ENCODE results near the gene BCAS3.
"Not testable (repeated sequence)": the region's sequence is repeated elsewhere in the genome, so short reads cannot be mapped to it uniquely, and the experiment has no call there.

Gene BCAS3

DNA sequence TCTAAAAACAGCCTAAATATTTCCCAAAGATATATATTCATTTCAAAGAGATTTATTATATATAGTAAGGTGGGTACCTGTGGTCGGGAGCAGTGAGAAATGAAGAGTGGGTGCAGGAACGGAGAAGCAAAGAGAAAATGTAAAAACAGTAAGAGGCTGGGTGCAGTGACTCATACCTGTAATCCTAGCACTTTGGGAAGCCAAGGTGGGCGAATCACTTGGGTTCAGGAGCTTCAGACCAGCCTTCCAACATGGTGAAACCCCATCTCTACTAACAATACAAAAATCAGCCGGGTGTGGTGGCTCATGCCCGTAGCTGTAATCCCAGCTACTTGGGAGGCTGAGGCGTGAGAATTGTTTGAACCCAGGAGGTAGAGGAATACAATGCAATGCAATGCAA lies 257.1 kb downstream of the BCAS3 start:
- no peak for DNase-seq (ENCODE audit: low read depth, low spot score)

DNA sequence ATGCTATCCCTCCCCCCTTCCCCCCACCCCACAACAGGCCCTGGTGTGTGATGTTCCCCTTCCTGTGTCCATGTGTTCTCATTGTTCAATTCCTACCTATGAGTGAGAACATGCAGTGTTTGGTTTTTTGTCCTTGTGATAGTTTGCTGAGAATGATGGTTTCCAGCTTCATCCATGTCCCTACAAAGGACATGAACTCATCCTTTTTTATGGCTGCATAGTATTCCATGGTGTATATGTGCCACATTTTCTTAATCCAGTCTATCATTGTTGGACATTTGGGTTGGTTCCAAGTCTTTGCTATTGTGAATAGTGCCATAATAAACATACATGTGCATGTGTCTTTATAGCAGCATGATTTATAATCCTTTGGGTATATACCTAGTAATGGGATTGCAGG lies 258.3 kb downstream of the BCAS3 start:
- DNase-seq (ENCODE audit: low read depth, low spot score), result not testable (repeated sequence)

DNA sequence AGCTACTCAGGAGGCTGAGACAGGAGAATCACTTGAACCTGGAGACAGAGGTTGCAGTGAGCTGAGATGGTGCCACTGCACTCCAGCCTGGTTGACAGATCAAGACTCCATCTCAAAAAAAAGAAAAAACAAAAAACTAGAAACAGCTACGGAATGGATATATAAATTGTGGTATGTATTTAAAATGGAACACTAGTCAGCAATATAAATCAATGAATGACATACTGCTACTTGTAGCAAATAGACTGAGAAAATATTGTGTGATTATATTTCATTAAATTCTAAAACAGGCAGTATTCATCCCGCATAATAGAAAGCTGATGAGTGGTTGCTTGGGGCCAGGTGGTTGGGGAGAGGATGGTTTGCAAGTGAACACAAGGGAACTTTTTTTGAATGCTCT lies 261.7 kb downstream of the BCAS3 start:
- no peak for DNase-seq (ENCODE audit: low read depth, low spot score)

DNA sequence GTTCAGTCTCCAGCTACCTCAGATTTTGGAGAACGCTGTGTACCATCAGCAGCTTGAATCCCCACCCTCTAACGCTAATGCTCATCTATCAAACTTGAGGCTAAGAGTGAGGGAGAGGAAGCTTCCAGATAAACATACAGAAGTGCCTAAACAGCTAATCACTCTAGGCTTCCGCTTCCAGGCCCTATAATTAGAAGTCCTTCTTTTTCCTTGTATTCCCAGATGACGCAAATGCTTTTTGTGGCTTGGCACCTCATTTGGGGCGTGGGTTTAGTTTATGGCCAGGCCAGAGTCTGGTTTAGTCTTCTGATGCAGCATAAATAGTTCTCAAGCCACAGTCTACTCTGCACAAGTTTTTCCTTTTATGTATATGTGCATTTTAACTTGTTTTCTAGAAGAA lies 263.4 kb downstream of the BCAS3 start:
- no peak for DNase-seq (ENCODE audit: low read depth, low spot score)

DNA sequence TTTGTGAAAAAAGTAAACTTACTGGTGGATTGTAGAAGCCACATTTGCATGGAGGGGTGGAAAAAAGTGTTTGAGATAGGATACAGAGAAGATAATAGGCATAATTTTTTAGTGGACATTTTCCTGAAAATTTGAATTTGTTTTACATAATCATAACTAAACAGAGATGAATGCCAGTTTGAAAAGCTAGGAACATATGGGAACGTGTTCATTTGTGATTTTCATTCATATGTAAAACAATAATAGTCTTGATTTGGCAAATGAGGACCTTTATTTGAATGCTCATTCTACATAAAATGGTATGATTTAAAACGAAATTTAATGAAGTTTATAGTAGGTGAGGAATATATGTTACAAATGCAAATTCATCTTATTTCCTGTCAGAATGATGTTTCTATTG lies 263.9 kb downstream of the BCAS3 start:
- DNase-seq (ENCODE audit: low read depth, low spot score), result no peak

DNA sequence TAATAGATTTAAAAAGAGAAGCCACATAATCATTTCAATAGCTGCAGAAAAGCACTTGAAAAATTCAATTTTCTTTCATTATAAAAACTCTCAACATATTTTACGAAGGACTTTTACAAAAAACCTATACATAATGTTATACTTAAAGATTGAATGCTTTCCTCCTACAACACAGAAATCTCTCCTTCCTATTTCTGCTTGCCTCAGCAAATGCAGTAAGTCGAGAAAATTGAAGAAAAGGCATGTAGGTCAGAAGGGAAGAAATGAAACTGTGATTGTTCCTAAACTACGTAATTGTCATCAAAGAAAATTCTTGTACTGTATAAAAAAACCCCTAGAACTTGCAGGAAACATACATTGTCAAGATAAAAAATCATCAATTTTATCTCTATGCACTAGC lies 267.1 kb downstream of the BCAS3 start:
- DNase-seq (ENCODE audit: low read depth, low spot score), result no peak

DNA sequence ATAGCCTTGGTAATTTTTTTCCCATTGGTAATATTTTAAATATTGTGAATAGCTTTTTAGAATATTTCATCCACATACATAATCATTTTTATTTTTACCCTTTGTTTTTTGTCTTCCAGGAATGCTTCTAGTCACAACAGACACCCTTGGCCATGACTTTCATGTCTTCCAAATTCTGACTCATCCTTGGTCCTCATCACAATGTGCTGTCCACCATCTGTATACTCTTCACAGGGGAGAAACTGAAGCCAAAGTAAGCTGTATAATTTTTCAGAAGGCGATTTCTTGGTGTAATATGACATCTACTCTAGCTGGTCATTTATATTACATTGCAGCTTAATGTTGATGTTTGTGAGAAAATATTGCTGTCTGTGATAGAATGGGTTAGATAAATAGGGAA lies 269.4 kb downstream of the BCAS3 start:
- DNase-seq (ENCODE audit: low read depth, low spot score), result no peak

DNA sequence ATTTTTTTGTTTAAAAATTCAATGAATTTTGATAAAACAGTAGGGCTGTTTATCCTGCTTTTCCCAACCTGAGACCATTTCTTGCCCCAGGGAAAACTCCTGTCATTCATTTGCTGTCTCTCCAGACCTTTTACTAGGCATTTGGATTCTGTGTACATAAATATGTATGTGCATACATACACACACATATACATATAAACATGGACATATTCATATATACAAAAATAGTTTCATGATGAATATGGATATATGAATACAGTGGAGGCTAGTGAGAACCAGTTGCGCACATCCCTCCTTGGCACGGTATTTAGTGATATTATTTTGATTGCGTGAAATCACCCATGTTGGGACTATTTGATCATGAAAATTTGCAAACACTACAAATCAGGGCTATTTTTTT lies 269.9 kb downstream of the BCAS3 start:
- no peak for DNase-seq (ENCODE audit: low read depth, low spot score)

DNA sequence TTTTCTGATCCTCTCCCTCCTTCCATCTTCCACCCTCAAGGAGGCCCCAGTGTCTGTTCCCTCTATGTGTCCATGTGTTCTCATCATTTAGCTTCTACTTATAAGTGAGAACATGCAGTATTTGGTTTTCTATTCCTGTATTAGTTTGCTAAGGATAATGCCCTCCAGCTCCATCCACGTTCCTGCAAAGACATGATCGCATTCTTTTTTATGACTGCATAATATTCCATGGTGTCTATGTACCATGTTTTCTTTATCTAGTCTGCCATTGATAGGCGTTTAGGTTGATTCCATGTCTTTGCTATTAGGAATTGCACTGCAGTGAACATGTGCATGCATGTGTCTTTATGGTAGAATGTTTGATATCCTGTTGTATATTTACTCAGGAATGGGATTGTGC lies 275.1 kb downstream of the BCAS3 start:
- DNase-seq (ENCODE audit: low read depth, low spot score), result no peak

DNA sequence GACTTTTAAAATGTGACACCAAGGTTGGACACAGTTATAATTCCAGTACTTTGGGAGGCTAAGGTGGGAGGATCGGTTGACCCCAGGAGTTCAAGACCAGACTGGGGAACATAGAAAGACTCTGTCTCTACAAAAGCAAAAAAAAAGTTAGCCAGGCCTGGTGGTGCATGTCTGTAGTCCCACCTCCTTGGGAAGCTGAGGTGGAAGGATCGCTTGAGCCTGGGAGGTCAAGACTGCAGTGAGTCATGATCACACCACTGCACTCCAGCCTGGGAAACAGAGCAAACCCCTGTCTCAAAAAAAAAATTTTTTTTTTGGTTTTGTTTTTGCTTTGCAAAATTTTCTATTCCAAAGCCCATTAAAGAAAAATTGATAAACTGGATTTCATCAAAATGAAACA lies 281.4 kb downstream of the BCAS3 start:
- no peak for DNase-seq (ENCODE audit: low read depth, low spot score)

DNA sequence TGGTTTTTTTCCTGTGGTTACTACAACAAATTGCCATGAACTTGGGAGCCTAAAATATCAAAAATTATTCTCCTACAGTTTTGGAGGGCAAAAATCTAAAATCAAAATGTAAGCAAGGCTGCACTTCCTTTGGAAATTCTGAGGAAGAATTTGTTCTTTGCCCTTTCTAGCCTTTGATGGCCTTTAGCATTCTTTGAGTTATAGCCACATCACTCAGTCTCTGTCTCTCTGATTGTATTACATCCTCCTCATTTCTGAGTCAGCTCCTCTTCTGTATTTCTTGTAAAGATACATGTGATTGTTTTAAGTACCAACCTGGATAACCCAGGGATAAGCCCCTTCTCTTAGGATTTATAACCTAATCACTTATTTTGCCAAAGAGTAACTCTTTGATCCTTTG lies 282.0 kb downstream of the BCAS3 start:
- DNase-seq (ENCODE audit: low read depth, low spot score), result no peak

DNA sequence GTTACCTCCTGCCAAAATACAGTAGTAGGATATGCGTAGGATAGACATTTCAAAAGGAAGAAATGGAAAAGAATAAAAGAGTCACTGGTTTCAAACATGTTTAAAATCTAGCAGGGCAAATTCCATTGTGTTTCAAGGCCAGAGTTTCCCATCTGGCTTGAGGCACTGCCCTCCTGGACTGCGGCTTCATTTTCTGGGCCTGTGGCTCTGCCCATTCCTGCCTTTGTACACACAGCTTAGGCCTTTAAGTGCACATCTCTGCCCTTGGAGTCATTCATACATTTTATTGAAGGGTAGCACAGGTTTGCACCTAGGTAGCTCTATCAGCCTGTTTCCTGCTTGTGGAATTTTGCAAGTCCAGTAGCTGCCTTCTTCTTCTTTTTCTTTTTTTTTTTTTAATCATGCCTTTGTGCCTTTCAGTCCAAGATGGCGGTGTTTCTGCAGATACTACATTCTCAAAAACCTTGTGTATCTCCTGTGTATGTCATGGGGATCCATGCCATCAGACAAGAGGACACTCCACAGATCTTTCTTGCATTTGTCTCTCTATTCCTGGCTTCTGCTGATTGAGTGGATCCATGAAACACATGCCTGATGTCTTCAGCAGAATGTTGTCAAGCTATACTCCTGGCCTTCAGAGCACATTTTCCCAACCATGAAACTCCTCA lies 282.9 kb downstream of the BCAS3 start:
- DNase-seq (ENCODE audit: low read depth, low spot score), result no peak

DNA sequence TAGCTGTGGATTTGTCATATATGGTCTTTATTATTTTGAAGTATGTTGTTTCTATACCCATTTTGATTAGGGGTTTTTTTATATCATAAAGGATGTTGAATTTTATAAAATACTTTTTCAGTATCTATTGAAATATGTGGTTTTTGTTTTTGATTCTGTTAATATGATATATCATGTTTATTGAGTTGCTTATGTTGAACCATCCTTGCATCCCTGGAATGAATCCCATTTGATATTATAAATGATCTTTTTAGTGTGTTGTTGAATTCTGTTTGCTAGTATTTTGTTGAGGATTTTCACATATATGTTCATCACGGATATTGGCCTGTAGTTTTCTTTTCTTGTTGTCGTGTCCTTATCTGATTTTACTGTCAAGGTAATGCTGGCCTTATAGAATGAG lies 286.5 kb downstream of the BCAS3 start:
- no peak for DNase-seq (ENCODE audit: low read depth, low spot score)

DNA sequence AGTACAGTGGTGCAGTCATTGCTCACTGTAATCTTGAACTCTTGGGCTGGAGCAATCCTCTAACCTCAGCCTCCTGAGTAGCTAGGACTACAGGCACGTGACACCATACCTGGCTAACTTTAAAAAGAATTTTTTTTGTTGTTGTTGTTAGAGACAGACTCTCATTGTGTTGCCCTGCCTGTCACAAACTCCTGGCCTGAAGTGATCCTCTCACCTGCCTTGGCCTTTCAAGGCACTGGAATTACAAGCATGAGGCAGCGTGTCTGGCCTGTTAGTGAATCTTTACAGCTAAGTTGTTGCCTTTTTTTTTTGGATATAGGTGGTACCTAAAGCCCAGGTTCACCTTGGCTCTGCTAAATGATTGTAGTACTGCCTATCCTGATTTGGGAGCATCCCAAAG lies 290.6 kb downstream of the BCAS3 start:
- no peak for DNase-seq (ENCODE audit: low read depth, low spot score)

DNA sequence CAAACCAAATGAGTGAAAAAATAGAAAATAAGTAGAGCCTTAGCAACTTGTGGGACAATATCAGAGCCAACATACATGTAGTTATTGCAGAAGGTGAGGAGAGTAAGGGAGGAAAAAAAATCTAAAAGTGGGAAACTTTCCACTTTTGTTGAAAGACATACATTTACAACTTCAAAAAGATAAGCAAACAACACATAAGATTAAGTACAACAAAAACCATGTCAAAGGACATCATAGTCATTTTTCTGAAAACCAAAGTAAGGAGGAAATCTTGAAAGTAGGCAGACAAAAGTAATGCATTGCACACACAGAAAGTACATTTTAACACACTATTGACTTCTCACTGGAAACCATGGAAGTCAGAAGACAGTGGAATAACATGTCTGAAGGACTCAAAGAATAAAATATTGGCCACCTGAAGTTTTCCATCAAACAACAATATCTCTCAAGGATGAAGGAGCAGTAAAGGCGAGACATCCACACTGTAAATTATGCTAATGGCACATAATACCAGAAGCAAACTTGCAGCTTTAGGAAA lies 291.9 kb downstream of the BCAS3 start:
- DNase-seq (ENCODE audit: low read depth, low spot score), result no peak

DNA sequence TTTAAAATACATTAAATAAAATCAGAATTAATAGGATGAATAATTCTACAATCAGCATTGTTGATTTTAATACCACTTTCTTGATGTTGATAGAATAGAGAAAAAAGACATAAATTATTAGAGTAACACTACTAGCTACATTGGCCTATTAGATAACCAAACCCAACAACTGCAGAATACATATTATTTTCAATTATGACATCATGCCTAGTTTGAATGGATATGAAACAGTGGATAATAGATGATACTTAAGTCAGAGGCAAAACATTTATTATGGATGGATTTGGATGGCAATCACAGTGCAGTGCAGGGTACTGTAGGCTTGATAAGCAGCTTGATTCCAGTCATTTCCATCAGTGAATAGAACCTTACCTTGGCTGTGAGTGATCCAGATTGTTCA lies 293.1 kb downstream of the BCAS3 start:
- DNase-seq (ENCODE audit: low read depth, low spot score), result no peak

DNA sequence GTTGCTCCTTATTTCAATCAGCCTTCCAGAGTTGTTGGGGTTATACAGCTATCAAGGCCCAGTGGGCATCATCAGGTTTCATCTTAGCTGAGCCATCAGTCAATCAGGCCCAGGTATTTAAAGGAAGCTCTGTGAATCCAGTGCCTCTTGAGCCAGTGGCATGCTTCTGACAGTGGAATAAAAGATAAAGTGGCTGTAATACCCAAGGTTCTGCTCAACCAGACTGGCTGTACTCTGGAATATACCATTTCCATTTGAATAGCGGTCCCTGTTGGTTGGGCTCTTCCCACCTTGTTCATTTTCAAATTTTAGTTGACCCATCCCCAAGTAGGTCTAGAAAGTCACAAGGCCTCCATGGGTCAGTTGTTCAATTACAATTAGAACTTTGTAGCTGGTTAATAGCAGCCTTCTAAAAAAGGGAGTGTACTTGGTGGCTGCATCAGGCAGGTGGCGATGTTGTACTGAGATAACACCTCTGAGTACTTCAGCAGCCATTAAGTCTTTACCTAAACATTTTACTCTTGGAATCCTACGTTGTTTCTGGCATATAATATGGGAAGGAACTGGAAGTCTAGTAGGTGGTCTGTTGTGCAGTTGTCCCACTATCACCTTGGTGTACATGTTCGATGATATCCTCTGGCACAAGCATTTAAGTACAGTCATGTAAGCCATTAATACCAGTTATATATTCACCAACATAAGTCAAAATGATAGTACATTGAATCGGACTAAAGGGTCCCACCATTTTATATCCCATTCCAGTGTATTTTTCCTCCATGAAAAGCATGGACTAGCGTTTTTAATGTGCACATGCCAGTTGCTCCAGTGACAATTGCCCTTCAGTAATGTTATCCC lies 294.1 kb downstream of the BCAS3 start:
- no peak for DNase-seq (ENCODE audit: low read depth, low spot score)

DNA sequence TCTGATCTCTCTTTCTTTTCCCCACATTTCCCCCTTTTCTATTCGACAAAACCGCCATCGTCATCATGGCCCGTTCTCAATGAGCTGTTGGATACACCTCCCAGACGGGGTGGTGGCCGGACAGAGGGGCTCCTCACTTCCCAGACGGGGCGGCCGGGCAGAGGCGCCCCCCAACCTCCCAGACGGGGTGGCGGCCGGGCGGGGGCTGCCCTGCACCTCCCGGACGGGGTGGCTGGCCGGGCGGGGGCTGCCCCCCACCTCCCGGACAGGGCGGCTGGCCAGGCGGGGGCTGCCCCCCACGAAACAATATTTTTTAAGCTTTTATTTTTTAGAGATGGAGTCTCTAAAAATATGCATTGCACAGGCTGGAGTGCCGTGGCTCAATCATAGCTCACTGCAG lies 299.2 kb downstream of the BCAS3 start:
- DNase-seq (ENCODE audit: low read depth, low spot score), result not testable (repeated sequence)

DNA sequence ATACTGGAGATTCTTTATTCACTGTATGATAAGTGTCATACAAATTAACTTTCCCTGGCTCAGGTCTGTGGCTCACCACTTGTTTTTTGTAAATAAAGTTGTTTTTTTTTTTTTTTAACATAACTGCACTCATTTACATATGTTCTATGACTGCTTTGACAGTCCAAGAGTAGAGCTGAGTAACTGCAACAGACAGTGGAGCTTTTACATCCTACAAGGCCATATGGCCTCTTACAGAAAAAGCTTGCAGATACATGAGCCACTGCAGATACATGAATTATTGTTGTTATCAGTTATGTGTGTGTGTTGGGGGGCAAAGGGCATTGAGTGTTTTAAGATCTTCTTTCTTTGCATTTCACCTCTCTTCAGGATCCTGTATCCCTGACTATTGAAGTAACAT lies 311.7 kb downstream of the BCAS3 start:
- DNase-seq (ENCODE audit: low read depth, low spot score), result no peak

DNA sequence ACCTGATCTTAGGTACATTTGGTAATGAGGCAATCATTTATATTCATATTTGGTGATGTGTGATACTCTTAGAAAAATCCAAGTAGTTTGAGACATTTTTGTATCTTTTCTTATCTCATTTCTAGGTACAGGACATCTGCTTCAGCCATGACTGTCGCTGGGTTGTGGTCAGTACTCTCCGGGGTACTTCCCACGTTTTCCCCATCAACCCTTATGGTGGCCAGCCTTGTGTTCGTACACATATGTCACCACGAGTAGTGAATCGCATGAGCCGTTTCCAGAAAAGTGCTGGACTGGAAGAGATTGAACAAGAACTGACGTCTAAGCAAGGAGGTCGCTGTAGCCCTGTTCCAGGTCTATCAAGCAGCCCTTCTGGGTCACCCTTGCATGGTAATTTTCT lies 312.2 kb downstream of the BCAS3 start:
- DNase-seq (ENCODE audit: low read depth, low spot score), result no peak

DNA sequence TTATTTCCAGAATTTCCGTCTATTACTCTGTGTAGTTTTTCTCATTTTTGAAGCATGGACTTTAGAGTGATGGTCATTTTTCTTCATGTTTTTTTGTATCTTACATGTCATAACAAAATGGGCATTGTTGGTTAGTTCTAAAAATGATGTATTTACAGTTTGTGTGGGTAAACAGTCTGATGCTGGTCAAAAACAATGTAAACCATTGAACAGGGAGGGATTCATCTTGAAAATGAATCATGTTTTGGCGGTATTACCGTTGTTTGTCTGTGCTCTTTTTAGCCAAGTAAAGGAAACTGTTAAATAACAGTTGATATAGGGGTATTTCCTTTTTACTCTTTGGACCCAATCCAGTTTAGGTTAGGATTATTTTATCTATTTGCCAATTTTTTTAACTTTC lies 315.8 kb downstream of the BCAS3 start:
- DNase-seq (ENCODE audit: low read depth, low spot score), result no peak

DNA sequence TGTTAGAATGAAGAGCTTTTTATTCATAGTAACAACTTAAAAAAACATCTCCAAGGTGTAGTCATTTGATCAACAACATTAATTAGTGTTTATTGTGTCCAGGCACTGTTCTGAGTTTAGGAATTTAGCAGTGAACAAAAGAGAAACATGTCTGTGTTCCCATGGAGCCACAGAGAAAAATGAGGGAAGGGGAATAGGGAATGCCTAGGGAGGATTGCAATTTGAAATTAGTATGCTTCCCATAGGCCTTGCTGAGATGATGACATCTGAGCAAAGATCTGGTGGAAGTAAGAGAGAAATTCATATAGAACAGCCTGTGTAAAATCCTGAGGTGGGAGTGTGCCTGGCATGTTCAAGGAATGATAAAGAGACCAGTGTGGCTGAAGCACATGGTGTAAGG lies 318.0 kb downstream of the BCAS3 start:
- no peak for DNase-seq (ENCODE audit: low read depth, low spot score)

DNA sequence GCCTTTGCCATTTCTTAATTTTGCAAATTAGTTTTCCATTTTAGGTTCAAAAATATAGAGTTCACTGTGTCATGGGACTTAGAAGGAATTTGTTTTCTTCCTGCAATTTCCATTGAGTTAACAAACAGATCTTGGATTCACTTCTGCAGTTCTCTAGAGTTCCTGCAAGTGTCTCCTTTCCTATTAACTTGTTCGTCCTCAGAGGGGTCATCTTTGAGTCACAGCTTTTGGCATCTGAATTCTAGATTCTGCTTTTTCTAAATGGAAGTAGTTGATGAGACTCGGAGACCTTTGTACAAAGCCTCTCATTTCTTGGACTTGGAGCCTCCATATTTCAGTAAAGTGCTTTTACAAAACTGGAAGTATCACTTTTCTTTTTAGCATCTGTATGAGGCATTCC lies 323.3 kb downstream of the BCAS3 start:
- DNase-seq (ENCODE audit: low read depth, low spot score), result no peak

All from activated naive CD8-positive, alpha-beta T cell treated with anti-CD3 and anti-CD28 coated beads, Interleukin-2, amount 50 U/mL, for 16 hours (primary cell).